Lower leg skin (tissue), 3 donors: ENCODE results near the gene PRDM13.

Experiments used
- CTCF ChIP-seq, 3 donors: fragments of 450-650 bp; IDR thresholded peaks; one replicate each; pipeline ENCODE4 v1.5.1; 2016; ENCODE audit warnings: antibody characterized with exemption in 3 of 3, mild to moderate bottlenecking in 3 of 3, moderate library complexity in 2 of 3
- POLR2A ChIP-seq, 2 donors: fragments of 450-650 bp; IDR thresholded peaks; one replicate each; pipeline ENCODE4 v1.6.1; 2016 to 2017; ENCODE audit warnings: antibody characterized with exemption in 2 of 2, mild to moderate bottlenecking in 1 of 2, moderate library complexity in 1 of 2

GRCh38 chr6:99563056-99563723 lies 43.4 kb upstream of the PRDM13 start:
- TF ChIP-seq POLR2A (IDR thresholded peaks at IDR 0.05) (no peak), CTCF (IDR thresholded peaks at IDR 0.05) (no peak)
